OCI-LY3 (cell line): ENCODE results near the gene PRCD.

Experiments
- CTCF ChIP-seq: fragments of 200-600, 300-600 bp; sonication (generic); IDR thresholded peaks from 2 replicates; pipeline ENCODE4 v1.5.1; 2014; ENCODE audit warnings: antibody characterized with exemption, low read length, low read depth
- EZH2phosphoT487 ChIP-seq: fragments of 200-600 bp; shearing (Covaris generic); IDR thresholded peaks from 2 replicates; pipeline ENCODE4 v1.6.1; 2018; ENCODE audit warnings: antibody characterized with exemption, mixed run types, low read depth

GRCh38 chr17:76561332-76561731, 21.5 kb downstream of the PRCD start:
- no peak for TF ChIP-seq CTCF
- no peak for TF ChIP-seq EZH2phosphoT487
